Retina (tissue), 1 donor: Measurements from ENCODE around the gene SYCP2L.
A peak's percentile ranks its signal among the peaks of the same experiment; 100 is the strongest.
"Not testable (repeated sequence)": the region's sequence is repeated elsewhere in the genome, so short reads cannot be mapped to it uniquely, and the experiment has no call there.

Experiments used
- DNase-seq: peaks from one replicate; pipeline ENCODE4 v3.0.0-alpha.2; 2016

Gene SYCP2L

DNA sequence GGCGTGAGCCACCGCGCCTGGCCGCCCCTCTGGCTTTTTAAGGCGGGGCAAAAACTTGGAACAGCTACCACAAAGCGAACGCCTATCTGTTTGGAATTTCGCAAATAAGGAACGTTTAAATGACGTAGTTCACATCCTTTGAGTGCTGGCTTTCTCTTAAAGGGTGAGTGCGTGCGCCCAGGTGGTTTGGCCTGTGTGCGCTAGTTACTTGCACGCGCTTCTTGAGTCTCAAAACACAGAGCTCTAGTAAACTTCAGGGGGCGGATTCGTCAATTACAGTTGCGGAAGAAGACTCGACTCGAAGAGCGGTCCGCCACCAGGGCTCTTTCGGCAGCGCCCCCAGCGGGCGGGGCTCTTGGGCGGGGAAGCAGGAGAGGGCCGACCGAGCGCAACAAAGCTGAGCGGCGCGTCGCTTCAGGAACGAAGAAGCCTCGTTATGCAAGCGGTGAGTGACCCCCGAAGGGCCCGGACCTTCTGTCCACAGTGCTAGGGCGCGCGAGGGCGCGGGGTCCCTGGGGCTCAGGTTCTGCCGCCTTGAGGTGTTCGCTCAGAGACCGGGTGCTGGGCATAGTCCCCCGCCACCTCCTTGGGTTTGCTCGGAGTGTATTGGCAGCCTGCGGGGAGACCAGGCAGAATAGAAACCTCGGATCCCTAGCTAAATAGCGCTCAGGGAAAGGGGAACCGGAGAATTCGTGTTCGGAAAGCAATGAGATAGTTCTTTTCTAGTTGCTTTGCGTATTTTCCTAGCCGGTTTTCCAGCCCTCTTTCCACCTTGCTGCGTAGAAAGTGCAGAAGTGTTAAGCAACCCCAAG lies at the start of gene SYCP2L:
Gene SYCP2L, plus strand, starts transcription at position 362 of the 812 bp plus-strand sequence. Its CDS starts 75 bp downstream, at position 437.
- peak; percentile 90 for DNase-seq

- DNase-seq = no peak
These were observed 49.2 kb upstream of the SYCP2L start for GRCh38 chr6:10837622-10837994.

GRCh38 chr6:10837995-10838793 lies 48.7 kb upstream of the SYCP2L start, which contains the start of gene MAK:
TSS of gene MAK (minus strand) at chr6:10838539. CDS start at chr6:10830648, 7,891 bp downstream.
- peak; percentile 98 for DNase-seq

- DNase-seq = no peak
These were observed 48.0 kb upstream of the SYCP2L start for GRCh38 chr6:10838794-10839333.

DNA sequence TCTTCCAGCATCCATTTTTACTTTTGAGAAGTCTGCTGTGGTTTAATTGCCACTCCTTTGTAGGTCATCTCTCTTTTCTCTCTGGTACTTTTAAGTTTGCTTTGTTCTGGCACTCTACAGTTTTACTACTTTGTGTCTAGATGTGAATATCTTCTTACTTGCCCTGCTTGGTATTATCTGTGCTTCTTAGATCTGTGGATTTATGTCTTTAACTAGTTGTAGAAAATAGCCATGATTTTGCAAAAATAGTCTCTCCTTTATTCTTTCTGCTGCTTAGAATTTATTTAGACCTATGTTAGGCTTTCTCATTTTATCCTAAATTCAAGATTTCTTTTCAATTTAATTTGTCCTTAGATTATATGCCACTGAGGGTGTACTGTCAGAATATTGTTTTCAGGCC lies 43.3 kb upstream of the SYCP2L start:
- no peak for DNase-seq

DNA sequence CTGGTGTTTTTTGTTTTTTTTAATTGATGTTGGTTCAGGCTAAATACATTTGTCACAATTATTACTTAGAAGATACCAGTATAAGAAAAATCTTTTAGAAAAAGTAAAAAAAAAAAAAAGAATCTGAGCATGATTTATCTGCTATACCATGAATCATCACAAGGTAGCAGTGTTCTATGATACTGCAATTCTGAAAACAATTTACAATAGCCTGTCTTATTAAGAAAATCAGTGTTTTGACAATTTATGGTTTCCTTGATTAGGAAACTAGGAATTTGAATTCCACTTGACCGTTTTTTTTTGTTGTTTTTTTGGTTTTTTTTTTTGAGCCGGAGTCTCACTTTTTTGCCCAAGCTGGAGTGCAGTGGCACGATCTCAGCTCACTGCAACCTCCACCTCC lies 39.2 kb upstream of the SYCP2L start:
- DNase-seq = no peak

- DNase-seq = no peak
These were observed 37.0 kb upstream of the SYCP2L start for GRCh38 chr6:10849901-10850300.

- DNase-seq = no peak
These were observed 36.1 kb upstream of the SYCP2L start for GRCh38 chr6:10850728-10851127.

DNA sequence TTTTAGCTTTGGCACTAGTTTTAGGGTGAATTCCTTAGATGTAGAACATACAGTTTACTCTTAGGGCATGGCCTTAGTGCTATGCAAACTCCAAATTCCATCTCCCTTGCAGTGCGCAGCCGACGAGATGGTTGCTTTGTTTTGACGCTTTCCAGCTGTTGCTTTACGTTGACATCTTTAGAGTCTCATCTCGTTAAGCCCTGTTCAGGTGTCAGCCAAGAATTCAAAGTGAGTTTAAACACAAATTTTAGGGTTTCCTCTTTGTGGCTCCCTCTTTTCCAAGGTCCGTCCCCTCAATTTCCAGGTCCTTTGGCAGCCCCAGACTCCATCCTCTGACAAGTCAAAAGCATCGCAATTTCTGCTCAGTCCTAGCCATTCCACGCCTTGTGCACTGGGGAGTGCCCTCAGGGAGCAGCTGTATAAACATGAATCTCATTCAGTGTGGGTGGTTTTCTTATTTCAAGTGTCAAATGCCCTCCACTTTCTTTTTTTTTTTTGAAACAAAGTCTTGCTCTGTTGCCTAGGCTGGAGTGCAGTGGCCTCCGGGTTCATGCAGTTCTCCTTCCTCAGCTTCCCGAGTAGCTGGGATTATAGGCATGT lies 34.4 kb upstream of the SYCP2L start:
- no peak for DNase-seq

GRCh38 chr6:10853849-10854300 lies 33.0 kb upstream of the SYCP2L start:
- not testable (repeated sequence) for DNase-seq

- no peak for DNase-seq
These were observed 31.8 kb upstream of the SYCP2L start for GRCh38 chr6:10854922-10855632.

GRCh38 chr6:10857259-10857658 lies 29.6 kb upstream of the SYCP2L start:
- DNase-seq = no peak

DNA sequence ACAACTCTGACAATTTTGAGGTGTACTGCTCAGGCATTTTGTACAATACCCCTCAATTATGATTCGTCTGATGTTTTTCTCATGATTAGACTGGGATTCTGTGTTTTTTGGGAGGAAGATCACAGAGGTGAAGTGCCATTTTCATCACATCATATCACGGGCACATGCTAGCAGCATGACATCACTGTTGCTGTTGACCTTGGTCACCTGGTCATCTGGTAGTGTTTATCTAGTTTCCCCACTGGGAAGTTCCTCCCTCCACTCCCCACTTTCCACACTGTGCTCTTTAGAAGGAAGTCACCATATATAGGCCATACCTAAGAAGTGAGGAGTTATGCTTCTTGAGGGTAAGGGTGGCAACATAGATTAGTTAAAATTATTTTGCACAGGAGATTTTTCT lies 25.8 kb upstream of the SYCP2L start:
- no peak for DNase-seq

DNA sequence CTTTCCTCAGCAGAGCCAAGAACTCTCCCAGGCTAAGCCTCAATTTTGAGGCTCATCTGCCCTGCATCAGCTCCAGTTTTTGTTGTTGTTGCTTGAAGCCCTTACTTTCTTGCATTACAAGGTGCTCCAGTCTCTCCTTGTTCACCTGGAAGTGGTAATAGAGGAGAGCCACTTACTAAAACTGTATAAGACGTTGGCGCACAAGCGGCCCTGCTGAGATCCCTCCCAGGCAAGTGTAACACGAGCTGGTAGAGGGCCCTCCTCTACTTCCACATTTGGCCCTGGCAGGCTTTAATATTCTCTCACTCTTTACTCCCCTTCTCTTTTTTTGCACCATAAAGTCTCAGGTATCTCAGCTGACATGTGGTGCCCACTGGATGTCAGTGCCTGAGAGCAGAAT lies 24.5 kb upstream of the SYCP2L start:
- DNase-seq = no peak

DNA sequence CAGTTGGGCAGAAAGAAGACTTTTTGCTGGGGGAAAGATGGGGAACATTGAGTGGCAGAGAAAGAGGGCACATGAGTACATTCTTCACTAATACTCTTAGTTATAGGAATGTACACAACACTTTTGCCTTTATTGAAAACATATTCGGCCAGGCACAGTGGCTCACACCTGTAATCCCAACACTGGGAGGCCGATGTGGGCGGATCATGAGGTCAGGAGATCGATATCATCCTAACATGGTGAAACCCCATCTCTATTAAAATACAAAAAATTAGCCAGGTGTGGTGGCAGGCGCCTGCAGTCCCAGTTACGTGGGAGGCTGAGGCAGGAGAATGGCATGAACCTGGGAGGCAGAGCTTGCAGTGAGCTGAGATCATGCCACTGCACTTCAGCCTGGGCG lies 23.8 kb upstream of the SYCP2L start:
- DNase-seq = not testable (repeated sequence)

DNA sequence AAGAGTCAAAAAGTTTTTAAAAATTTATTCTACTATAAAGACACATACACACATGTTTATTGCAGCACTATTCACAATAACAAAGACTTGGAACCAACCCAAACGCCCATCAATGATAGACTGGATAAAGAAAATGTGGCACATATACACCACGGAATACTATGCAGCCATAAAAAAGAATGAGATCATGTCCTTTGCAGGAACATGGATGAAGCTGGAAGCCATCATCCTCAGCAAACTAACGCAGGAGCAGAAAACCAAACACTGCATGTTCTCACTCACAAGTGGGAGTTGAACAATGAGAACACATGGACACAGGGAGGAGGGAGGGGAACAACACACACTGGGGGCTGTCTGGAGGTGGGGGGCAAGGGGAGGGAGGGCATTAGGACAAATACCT lies 20.1 kb upstream of the SYCP2L start:
- DNase-seq = not testable (repeated sequence)

DNA sequence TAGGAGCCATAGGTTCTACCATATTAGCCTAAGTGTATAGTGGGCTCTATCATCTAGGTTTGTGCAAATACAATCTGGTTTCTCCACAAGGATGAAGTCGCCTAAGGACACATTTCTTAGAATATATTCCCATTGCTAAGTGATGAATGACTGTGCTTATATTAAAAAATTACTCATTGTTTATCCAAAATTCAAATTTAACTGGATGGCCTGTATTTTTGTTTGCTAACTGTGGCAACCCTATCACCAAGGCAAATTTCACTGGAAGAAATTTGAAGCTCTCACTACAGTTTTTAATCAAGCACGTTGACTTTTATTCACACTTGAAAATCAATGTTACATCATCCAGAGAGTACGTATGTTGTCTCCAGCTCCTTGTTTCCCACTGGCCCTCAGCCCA lies 18.9 kb upstream of the SYCP2L start:
- no peak for DNase-seq

DNA sequence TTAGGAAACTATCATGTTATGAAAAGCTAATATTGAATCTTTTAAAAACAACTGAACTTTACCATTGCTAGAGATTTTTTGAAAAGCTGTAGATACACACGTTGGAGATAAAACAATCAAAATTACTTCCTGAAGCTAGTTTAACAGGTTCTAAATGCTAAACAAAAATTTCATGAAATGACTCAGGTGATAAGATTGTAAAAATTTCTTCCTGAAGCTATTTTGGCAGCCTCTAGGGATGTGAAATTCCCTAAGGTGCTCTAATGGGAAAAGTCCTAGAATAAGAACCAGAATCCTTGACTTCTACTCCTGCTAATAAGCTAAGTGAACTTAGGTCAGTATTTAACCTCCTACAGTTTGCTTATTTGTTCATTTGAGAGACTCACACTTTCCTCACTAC lies 13.5 kb upstream of the SYCP2L start:
- DNase-seq = no peak

- DNase-seq = no peak
These were observed 12.6 kb upstream of the SYCP2L start for GRCh38 chr6:10874207-10874606.

DNA sequence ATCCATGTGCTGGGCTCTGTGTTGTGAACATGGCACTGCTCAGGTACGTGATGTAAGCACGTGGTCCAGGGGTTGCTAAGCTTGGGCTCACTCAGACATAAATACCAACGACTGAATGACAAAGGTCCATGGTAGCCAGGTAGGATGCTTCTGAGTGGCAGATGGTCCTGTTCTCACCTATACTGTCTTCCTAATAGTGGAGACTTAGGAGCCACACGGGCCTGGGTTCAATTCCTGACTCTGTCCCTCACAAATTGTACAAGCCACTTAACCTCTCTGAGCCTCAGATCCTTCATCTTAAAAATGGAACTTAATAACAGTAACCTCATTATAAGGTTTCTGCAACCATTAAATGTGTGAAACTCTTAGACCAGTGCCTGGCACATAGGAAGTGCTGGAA lies 11.8 kb upstream of the SYCP2L start:
- no peak for DNase-seq

- no peak for DNase-seq
These were observed 9.8 kb upstream of the SYCP2L start for GRCh38 chr6:10877012-10877411.

- DNase-seq = no peak
These were observed 9.0 kb upstream of the SYCP2L start for GRCh38 chr6:10877871-10878270.

DNA sequence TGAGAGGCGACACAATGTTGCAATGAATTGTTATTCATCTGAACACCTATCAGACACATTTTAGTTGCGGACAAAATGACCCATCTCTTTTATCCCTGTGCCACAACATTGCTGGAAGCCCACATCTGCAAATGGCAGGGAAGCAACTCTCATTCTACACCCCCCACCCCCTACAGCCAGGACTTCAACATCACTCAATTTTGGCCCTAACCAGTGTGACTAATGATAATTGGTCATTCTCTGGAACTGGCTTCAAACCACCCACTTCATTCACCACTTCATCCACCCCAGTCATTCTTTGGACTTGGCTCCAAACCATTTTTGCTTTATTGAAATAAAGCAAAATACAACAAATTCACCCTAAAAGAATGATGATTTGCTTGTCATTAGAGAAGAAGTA lies 6.5 kb upstream of the SYCP2L start:
- DNase-seq = no peak
